ENCODE results near the gene RAET1L. TPM values are rescaled to one million over a fixed set of nuclear protein-coding genes. Genes with fewer than 3 reads are reported as not detected.

The RAET1L gene
- total and polyA plus RNA-seq, 2 of the 4 experiments (the other 2 are of a cell fraction), result not detected

DNA sequence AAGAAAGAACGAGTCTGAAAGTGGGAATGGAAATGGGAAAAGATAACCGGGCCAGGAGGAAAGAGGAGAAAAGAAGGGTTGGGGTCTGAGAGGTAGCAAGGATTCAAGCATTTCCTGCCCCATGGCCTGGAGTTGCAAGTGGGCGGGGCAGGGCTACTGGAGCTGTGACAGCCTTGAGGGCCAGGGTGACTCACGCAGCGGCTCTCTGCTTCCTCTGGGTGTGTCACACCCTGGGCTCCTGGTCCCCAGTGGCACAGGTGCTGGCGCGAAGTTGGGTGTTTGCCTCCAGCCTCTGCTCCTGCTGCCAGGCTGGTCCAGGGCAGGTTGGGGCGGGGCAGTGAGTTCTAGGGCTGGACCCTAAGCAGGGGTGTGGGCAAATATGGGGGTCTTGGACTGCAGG is 46.9 kb upstream of the RAET1L start:
- peaks cover 12% of the 10 kb centered on the region for H3K27me3 ChIP-seq (ENCODE audit: control insufficient read depth, insufficient read depth, low read length)
- no TSS peak for BruUV-seq (replicated peaks)
- H2BK5ac ChIP-seq (ENCODE audit: low read depth, low read length, poor library complexity, severe bottlenecking), result no peak overlapping the region
- no peaks in the 10 kb centered on the region for H3K9me3 ChIP-seq (ENCODE audit: control insufficient read depth, insufficient read depth, low read length)
- no peak overlapping the region for H3K4ac ChIP-seq (ENCODE audit: low read depth, low read length)
- no peak overlapping the region for H3K18ac ChIP-seq (ENCODE audit: low read depth, low read length)
- no peak overlapping the region for H3K14ac ChIP-seq (replicated peaks; ENCODE audit: low read depth, low read length)
- H4K91ac ChIP-seq (ENCODE audit: insufficient read depth, low read depth, low read length), result no peak overlapping the region
- H2BK20ac ChIP-seq (ENCODE audit: low read depth, low read length), result no peak overlapping the region
- H2AK9ac ChIP-seq (replicated peaks; ENCODE audit: low read depth, low read length, poor library complexity), result no peak overlapping the region
- H3K4me2 ChIP-seq (ENCODE audit: low read depth, low read length), result no peak overlapping the region
- no peaks in the 10 kb centered on the region for H3K36me3 ChIP-seq (ENCODE audit: control insufficient read depth, insufficient read depth, low read length)
- H2BK120ac ChIP-seq (ENCODE audit: low read depth, low read length), result no peak overlapping the region
- H2AK5ac ChIP-seq (ENCODE audit: low read depth, low read length), result no peak overlapping the region
- H4K20me1 ChIP-seq (ENCODE audit: insufficient read depth, low read length), result no peaks in the 10 kb centered on the region
- TF ChIP-seq MAZ (IDR thresholded peaks at IDR 0.05; ENCODE audit: borderline replicate concordance, low read depth, low read length), result no peak
- no peak for TF ChIP-seq POLR2A (IDR thresholded peaks at IDR 0.05; ENCODE audit: low read depth, low read length)
- TF ChIP-seq SMC3 (IDR thresholded peaks at IDR 0.05; ENCODE audit: low read depth, low read length), result no peak
- no peak for TF ChIP-seq RFX5 (IDR thresholded peaks at IDR 0.05; ENCODE audit: low read depth, low read length)
- TF ChIP-seq, protein P1, sequence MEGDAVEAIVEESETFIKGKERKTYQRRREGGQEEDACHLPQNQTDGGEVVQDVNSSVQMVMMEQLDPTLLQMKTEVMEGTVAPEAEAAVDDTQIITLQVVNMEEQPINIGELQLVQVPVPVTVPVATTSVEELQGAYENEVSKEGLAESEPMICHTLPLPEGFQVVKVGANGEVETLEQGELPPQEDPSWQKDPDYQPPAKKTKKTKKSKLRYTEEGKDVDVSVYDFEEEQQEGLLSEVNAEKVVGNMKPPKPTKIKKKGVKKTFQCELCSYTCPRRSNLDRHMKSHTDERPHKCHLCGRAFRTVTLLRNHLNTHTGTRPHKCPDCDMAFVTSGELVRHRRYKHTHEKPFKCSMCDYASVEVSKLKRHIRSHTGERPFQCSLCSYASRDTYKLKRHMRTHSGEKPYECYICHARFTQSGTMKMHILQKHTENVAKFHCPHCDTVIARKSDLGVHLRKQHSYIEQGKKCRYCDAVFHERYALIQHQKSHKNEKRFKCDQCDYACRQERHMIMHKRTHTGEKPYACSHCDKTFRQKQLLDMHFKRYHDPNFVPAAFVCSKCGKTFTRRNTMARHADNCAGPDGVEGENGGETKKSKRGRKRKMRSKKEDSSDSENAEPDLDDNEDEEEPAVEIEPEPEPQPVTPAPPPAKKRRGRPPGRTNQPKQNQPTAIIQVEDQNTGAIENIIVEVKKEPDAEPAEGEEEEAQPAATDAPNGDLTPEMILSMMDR (conservative IDR thresholded peaks at IDR 0.05; ENCODE audit: low read depth, low read length), result no peak
- TF ChIP-seq, protein P2, sequence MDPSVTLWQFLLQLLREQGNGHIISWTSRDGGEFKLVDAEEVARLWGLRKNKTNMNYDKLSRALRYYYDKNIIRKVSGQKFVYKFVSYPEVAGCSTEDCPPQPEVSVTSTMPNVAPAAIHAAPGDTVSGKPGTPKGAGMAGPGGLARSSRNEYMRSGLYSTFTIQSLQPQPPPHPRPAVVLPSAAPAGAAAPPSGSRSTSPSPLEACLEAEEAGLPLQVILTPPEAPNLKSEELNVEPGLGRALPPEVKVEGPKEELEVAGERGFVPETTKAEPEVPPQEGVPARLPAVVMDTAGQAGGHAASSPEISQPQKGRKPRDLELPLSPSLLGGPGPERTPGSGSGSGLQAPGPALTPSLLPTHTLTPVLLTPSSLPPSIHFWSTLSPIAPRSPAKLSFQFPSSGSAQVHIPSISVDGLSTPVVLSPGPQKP (IDR thresholded peaks at IDR 0.05; ENCODE audit: borderline replicate concordance, low read depth, low read length), result no peak
- TF ChIP-seq BHLHE40 (IDR thresholded peaks at IDR 0.05; ENCODE audit: low read depth, low read length), result no peak
- no peak for TF ChIP-seq MAFK (IDR thresholded peaks at IDR 0.05; ENCODE audit: low read depth, low read length)
- no peak for TF ChIP-seq MXI1 (IDR thresholded peaks at IDR 0.05; ENCODE audit: borderline replicate concordance, low read depth, low read length)
- no peak for TF ChIP-seq RAD21 (IDR thresholded peaks at IDR 0.05; ENCODE audit: low read length)
- no peak for TF ChIP-seq FOS (IDR thresholded peaks at IDR 0.05; ENCODE audit: low read depth, low read length)
- TF ChIP-seq, protein P3, sequence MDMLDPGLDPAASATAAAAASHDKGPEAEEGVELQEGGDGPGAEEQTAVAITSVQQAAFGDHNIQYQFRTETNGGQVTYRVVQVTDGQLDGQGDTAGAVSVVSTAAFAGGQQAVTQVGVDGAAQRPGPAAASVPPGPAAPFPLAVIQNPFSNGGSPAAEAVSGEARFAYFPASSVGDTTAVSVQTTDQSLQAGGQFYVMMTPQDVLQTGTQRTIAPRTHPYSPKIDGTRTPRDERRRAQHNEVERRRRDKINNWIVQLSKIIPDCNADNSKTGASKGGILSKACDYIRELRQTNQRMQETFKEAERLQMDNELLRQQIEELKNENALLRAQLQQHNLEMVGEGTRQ (IDR thresholded peaks at IDR 0.05; ENCODE audit: low read depth, low read length), result no peak
- no peak for TF ChIP-seq NFE2L2 (IDR thresholded peaks at IDR 0.05; ENCODE audit: low read depth, low read length)
- no peak for TF ChIP-seq RCOR1 (IDR thresholded peaks at IDR 0.05; ENCODE audit: insufficient replicate concordance, low read length)
- TF ChIP-seq CEBPB (IDR thresholded peaks at IDR 0.05; ENCODE audit: low read depth, low read length), result no peak
- no peak for TF ChIP-seq CHD1 (IDR thresholded peaks at IDR 0.05; ENCODE audit: low read depth, low read length)
- no peak overlapping the region for H3K27ac ChIP-seq (ENCODE audit: insufficient read depth, low read length)
- no peak overlapping the region for H4K8ac ChIP-seq (ENCODE audit: low read depth in 2 of 2, low read length in 2 of 2)
- peak overlapping the region; percentile 43 for H2AFZ ChIP-seq (replicated peaks; ENCODE audit: low read length, poor library complexity)
- H3K9ac ChIP-seq (ENCODE audit: low read depth, low read length), result no peak overlapping the region
- H3K9me1 ChIP-seq (ENCODE audit: insufficient read depth, low read length), result peaks cover 6% of the 10 kb centered on the region; the same call in 1 of the 2 replicates
- intact Hi-C loops (cut with micrococcal nuclease), result no loop called here
- peaks cover 4 to 10% of the 10 kb centered on the region in 2 experiments; a peak in 3 of 4 replicates for H3K79me1 ChIP-seq (ENCODE audit: low read depth in 1 of 2, low read length in 2 of 2)
- DNase-seq (peak; percentile 16), ATAC-seq (ENCODE audit: low read depth) (no peak)
- no peak overlapping the region for H3K56ac ChIP-seq (ENCODE audit: extremely low read depth, insufficient read depth, low read length)
- dilution Hi-C loops (cut with HindIII; ENCODE audit: low sequenced_read_pairs, unreplicated experiment), result no loop called here
- no peak overlapping the region for H4K5ac ChIP-seq (ENCODE audit: low read depth, low read length)
- POLR2A ChIA-PET (ENCODE audit: unreplicated experiment), result no interaction called here
- WGBS, 2 experiments (ENCODE audit: extremely low coverage in 2 of 2, insufficient read length in 1 of 2), result 59% methylated on average over 4 of the region's 8 CpGs; no CpG with 5 or more reads in 1 of the 2 experiments
- no peak overlapping the region for H2BK15ac ChIP-seq (ENCODE audit: low read depth, low read length)
- no peak overlapping the region for H3K4me3 ChIP-seq (ENCODE audit: insufficient read depth, low read depth, low read length)
- in situ Hi-C loops (cut with MboI; ENCODE audit: low sequenced_read_pairs), result loop anchor here (10.0 kb wide), 1 partner anchor 743 kb away; no protein-coding TSS in a partner anchor
- CTCF ChIA-PET, result no interaction called here
- H3K4me1 ChIP-seq (ENCODE audit: control insufficient read depth, insufficient read depth, low read length), result peaks cover 4% of the 10 kb centered on the region; the same call in 1 of the 2 replicates
- H3K23ac ChIP-seq (ENCODE audit: low read depth, low read length), result no peak overlapping the region

Data from IMR-90 (cell line).